Skeletal muscle tissue (tissue), 4 donors: ENCODE data around the gene MYH16. TPM values are rescaled to one million over a fixed set of nuclear protein-coding genes. Genes with fewer than 3 reads are reported as not detected.
"Not testable (repeated sequence)": the region's sequence is repeated elsewhere in the genome, so short reads cannot be mapped to it uniquely, and the experiment has no call there.

Source experiments
- H3K27ac ChIP-seq: one replicate; pipeline ENCODE4 v1.7.0; 2013; ENCODE audit warnings: mild to moderate bottlenecking, low read depth, low read length, inconsistent platforms
- H3K27me3 ChIP-seq, 3 donors: one replicate each; pipeline ENCODE4 v1.7.0; 2013; ENCODE audit warnings: low read length in 3 of 3; ENCODE audit not compliant: control insufficient read depth in 3 of 3, insufficient read depth in 3 of 3
- H3K36me3 ChIP-seq, 3 donors: one replicate each; pipeline ENCODE4 v1.7.0; 2013; ENCODE audit warnings: low read length in 3 of 3; ENCODE audit not compliant: control insufficient read depth in 3 of 3, insufficient read depth in 3 of 3
- H3K4me1 ChIP-seq, 3 donors: one replicate each; pipeline ENCODE4 v1.7.0; 2013; ENCODE audit warnings: low read length in 3 of 3, mild to moderate bottlenecking in 3 of 3; ENCODE audit not compliant: control insufficient read depth in 3 of 3, insufficient read depth in 3 of 3
- H3K4me3 ChIP-seq, 3 donors: one replicate each; pipeline ENCODE4 v1.7.0; 2013; ENCODE audit warnings: low read length in 3 of 3
- H3K9ac ChIP-seq, 3 donors: one replicate each; pipeline ENCODE4 v1.7.0; 2013; ENCODE audit warnings: low read length in 3 of 3, mild to moderate bottlenecking in 3 of 3, moderate library complexity in 2 of 3, low read depth in 1 of 3
- H3K9me3 ChIP-seq, 3 donors: one replicate each; pipeline ENCODE4 v1.7.0; 2013; ENCODE audit warnings: low read length in 3 of 3; ENCODE audit not compliant: control insufficient read depth in 3 of 3
- total RNA-seq: library from RNA; depleted of rRNA; stranded (reverse); fragments of >200 nt; gene quantifications from one replicate; pipeline ENCODE4 v1.2.3, GENCODE V29; 2014
- donor health status: Osteomylitis.

Gene MYH16
- total RNA-seq, 1 donor from 2014 or later, result not detected

GRCh38 chr7:99273561-99273960, 922 bp downstream of the MYH16 start:
- H3K36me3 ChIP-seq, H3K4me1 ChIP-seq: not testable (repeated sequence)

GRCh38 chr7:99274908-99275307, 2.3 kb downstream of the MYH16 start:
- H3K27me3 ChIP-seq, H3K36me3 ChIP-seq, H3K9ac ChIP-seq, H3K9me3 ChIP-seq, H3K4me1 ChIP-seq, H3K4me3 ChIP-seq, H3K27ac ChIP-seq: not testable (repeated sequence)

More at GRCh38 chr7:99273561-99273960, 922 bp downstream of the MYH16 start:
- not testable (repeated sequence) for H3K9me3 ChIP-seq, H3K4me3 ChIP-seq, H3K27me3 ChIP-seq, H3K27ac ChIP-seq, H3K9ac ChIP-seq

- H3K27ac ChIP-seq, result no peak overlapping the region
- peaks cover 0 to 10% (median 0%) of the 10 kb centered on the region in 3 donors for H3K27me3 ChIP-seq
- no peaks in the 10 kb centered on the region for H3K36me3 ChIP-seq
- H3K4me1 ChIP-seq, result no peaks in the 10 kb centered on the region
- no peaks in the 10 kb centered on the region for H3K9me3 ChIP-seq
- H3K9ac ChIP-seq, result no peak overlapping the region
- H3K4me3 ChIP-seq, result no peak overlapping the region
Observed at GRCh38 chr7:99275496-99275895, 2.9 kb downstream of the MYH16 start.

- no peaks in the 10 kb centered on the region for H3K4me1 ChIP-seq
- no peak overlapping the region for H3K9ac ChIP-seq
- no peak overlapping the region for H3K4me3 ChIP-seq
- H3K36me3 ChIP-seq, result no peaks in the 10 kb centered on the region
- H3K27me3 ChIP-seq, result peaks cover 0 to 2% (median 0%) of the 10 kb centered on the region in 3 donors
- no peak overlapping the region for H3K27ac ChIP-seq
- no peaks in the 10 kb centered on the region for H3K9me3 ChIP-seq
Observed at GRCh38 chr7:99278180-99278579, 5.5 kb downstream of the MYH16 start.

- H3K4me1 ChIP-seq, H3K36me3 ChIP-seq, H3K27ac ChIP-seq, H3K9ac ChIP-seq, H3K4me3 ChIP-seq, H3K27me3 ChIP-seq, H3K9me3 ChIP-seq: not testable (repeated sequence)
Observed at GRCh38 chr7:99284165-99284564, 11.5 kb downstream of the MYH16 start.

- Histone ChIP-seq H3K36me3 (no peaks in the 10 kb centered on the region), H3K9ac (no peak overlapping the region), H3K4me1 (no peaks in the 10 kb centered on the region), H3K27ac (no peak overlapping the region), H3K4me3 (no peak overlapping the region), H3K9me3 (no peaks in the 10 kb centered on the region), H3K27me3 (no peaks in the 10 kb centered on the region)
Observed at GRCh38 chr7:99287779-99288534, 15.3 kb downstream of the MYH16 start.

- Histone ChIP-seq H3K9ac (no peak overlapping the region), H3K27me3 (no peaks in the 10 kb centered on the region), H3K4me1 (no peaks in the 10 kb centered on the region), H3K4me3 (no peak overlapping the region), H3K36me3 (no peaks in the 10 kb centered on the region), H3K27ac (no peak overlapping the region), H3K9me3 (no peaks in the 10 kb centered on the region)
Observed at GRCh38 chr7:99289185-99289584, 16.5 kb downstream of the MYH16 start.

- not testable (repeated sequence) for H3K4me3 ChIP-seq, H3K27ac ChIP-seq, H3K9me3 ChIP-seq, H3K36me3 ChIP-seq, H3K4me1 ChIP-seq, H3K27me3 ChIP-seq, H3K9ac ChIP-seq
Observed at GRCh38 chr7:99290148-99290547, 17.5 kb downstream of the MYH16 start.

GRCh38 chr7:99290980-99291607, 18.5 kb downstream of the MYH16 start:
- H3K4me3 ChIP-seq, result no peak overlapping the region
- H3K9me3 ChIP-seq, result no peaks in the 10 kb centered on the region
- H3K27ac ChIP-seq, result no peak overlapping the region
- no peaks in the 10 kb centered on the region for H3K4me1 ChIP-seq
- no peak overlapping the region for H3K9ac ChIP-seq
- no peaks in the 10 kb centered on the region for H3K36me3 ChIP-seq
- H3K27me3 ChIP-seq, result no peaks in the 10 kb centered on the region

GRCh38 chr7:99292127-99292526, 19.5 kb downstream of the MYH16 start:
- Histone ChIP-seq H3K9me3 (no peaks in the 10 kb centered on the region), H3K27me3 (no peaks in the 10 kb centered on the region), H3K9ac (no peak overlapping the region)

More at GRCh38 chr7:99292127-99292526, 19.5 kb downstream of the MYH16 start:
- Histone ChIP-seq H3K27ac (no peak overlapping the region), H3K36me3 (no peaks in the 10 kb centered on the region), H3K4me3 (no peak overlapping the region), H3K4me1 (no peaks in the 10 kb centered on the region)
